HG02884 (cell line): ENCODE results near the gene MED29.

ENCODE experiments used
- ATAC-seq: cut with Tn5 transposase; IDR thresholded peaks from one replicate; pipeline ENCODE4 v1.9.1; 2021; ENCODE audit warnings: mild to moderate bottlenecking, moderate library complexity; ENCODE audit not compliant: unreplicated experiment

The MED29 gene

GRCh38 chr19:39397360-39398296 lies 6.5 kb downstream of the MED29 start:
- no peak for ATAC-seq

GRCh38 chr19:39398297-39398864 lies 7.2 kb downstream of the MED29 start:
- ATAC-seq: no peak

GRCh38 chr19:39399668-39400050 lies 8.5 kb downstream of the MED29 start:
- no peak for ATAC-seq

GRCh38 chr19:39400061-39400460 lies 8.9 kb downstream of the MED29 start:
- ATAC-seq: no peak

GRCh38 chr19:39401070-39401548 lies 9.9 kb downstream of the MED29 start:
- ATAC-seq: no peak

- ATAC-seq: no peak
Measured at GRCh38 chr19:39401549-39402345, 10.6 kb downstream of the MED29 start.

GRCh38 chr19:39402346-39403300 lies 11.4 kb downstream of the MED29 start:
- ATAC-seq: no peak

- no peak for ATAC-seq
Measured at GRCh38 chr19:39403331-39404312, 12.4 kb downstream of the MED29 start.

GRCh38 chr19:39405261-39405957 lies 14.2 kb downstream of the MED29 start:
- no peak for ATAC-seq

- no peak for ATAC-seq
Measured at GRCh38 chr19:39405958-39406655, 14.9 kb downstream of the MED29 start.

GRCh38 chr19:39406656-39407409 lies 15.7 kb downstream of the MED29 start, which contains the start of gene ZFP36:
Gene ZFP36 (plus strand): TSS chr19:39406847. CDS start chr19:39406905, 58 bp downstream.
- no peak for ATAC-seq

GRCh38 chr19:39407410-39407659 lies 16.2 kb downstream of the MED29 start:
- ATAC-seq: no peak

- ATAC-seq: no peak
Measured at GRCh38 chr19:39407660-39408391, 16.6 kb downstream of the MED29 start.

- no peak for ATAC-seq
Measured at GRCh38 chr19:39408392-39409207, 17.4 kb downstream of the MED29 start.

GRCh38 chr19:39409208-39410016 lies 18.2 kb downstream of the MED29 start:
- ATAC-seq: no peak
